BJ (cell line): ENCODE results near the gene TNFRSF8. TPM values are rescaled to one million over a fixed set of nuclear protein-coding genes. Genes with fewer than 3 reads are reported as not detected.

ENCODE experiments used
- CTCF ChIA-PET: fragments of 350-600 bp; formaldehyde crosslinking; extraction: SDS; loops from one replicate; lab custom pipeline; 2021; ENCODE audit warnings: antibody characterized with exemption, inconsistent platforms; lab: Yijun Ruan, JAX
- POLR2A ChIA-PET: fragments of 300-600 bp; sonication (Branson Sonifier 250); formaldehyde crosslinking; extraction: SDS; loops from one replicate; lab custom pipeline; 2021; ENCODE audit warnings: antibody characterized with exemption; lab: Charles Lee
- DNase-seq: peaks from one replicate; pipeline ENCODE4 v3.0.0-alpha.2; 2011; ENCODE audit warnings: low read depth
- H3K27me3 ChIP-seq: 2 replicates; pipeline ENCODE4 v1.6.0; 2011; ENCODE audit warnings: low read length; ENCODE audit not compliant: control insufficient read depth, insufficient read depth
- H3K36me3 ChIP-seq: 2 replicates; pipeline ENCODE4 v1.5.1; 2011; ENCODE audit warnings: low read length; ENCODE audit not compliant: control insufficient read depth, insufficient read depth
- H3K4me3 ChIP-seq: 2 replicates; pipeline ENCODE4 v1.5.1; 2011; ENCODE audit warnings: low read depth, mild to moderate bottlenecking, control low read depth, low read length
- polyA plus RNA-seq: library from polyadenylated mRNA; depleted of rRNA; stranded (reverse); fragments of >200 nt; gene quantifications from 2 replicates; pipeline ENCODE4 v1.2.3, GENCODE V29; 2011
- TF ChIP-seq, protein P1 (sequence below): IDR thresholded peaks from 2 replicates; pipeline ENCODE4 v1.5.1; 2011; ENCODE audit warnings: low read depth, mild to moderate bottlenecking, control low read depth, inconsistent platforms, low read length, moderate library complexity; ENCODE audit not compliant: insufficient read depth

Gene TNFRSF8
- polyA plus RNA-seq, 1 experiment = not detected

GRCh38 chr1:12088607-12089006 lies 25.5 kb downstream of the TNFRSF8 start:
- POLR2A ChIA-PET = no interaction called here
- CTCF ChIA-PET = interaction anchor here (3.6 kb wide), 1 partner anchor 10 kb away, joined by 16 read pairs; no protein-coding TSS in a partner anchor
- Histone ChIP-seq H3K4me3 (no peak overlapping the region), H3K36me3 (no peaks in the 10 kb centered on the region), H3K27me3 (no peaks in the 10 kb centered on the region)
- TF ChIP-seq, protein P1, sequence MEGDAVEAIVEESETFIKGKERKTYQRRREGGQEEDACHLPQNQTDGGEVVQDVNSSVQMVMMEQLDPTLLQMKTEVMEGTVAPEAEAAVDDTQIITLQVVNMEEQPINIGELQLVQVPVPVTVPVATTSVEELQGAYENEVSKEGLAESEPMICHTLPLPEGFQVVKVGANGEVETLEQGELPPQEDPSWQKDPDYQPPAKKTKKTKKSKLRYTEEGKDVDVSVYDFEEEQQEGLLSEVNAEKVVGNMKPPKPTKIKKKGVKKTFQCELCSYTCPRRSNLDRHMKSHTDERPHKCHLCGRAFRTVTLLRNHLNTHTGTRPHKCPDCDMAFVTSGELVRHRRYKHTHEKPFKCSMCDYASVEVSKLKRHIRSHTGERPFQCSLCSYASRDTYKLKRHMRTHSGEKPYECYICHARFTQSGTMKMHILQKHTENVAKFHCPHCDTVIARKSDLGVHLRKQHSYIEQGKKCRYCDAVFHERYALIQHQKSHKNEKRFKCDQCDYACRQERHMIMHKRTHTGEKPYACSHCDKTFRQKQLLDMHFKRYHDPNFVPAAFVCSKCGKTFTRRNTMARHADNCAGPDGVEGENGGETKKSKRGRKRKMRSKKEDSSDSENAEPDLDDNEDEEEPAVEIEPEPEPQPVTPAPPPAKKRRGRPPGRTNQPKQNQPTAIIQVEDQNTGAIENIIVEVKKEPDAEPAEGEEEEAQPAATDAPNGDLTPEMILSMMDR = no peak
- no peak for DNase-seq

DNA sequence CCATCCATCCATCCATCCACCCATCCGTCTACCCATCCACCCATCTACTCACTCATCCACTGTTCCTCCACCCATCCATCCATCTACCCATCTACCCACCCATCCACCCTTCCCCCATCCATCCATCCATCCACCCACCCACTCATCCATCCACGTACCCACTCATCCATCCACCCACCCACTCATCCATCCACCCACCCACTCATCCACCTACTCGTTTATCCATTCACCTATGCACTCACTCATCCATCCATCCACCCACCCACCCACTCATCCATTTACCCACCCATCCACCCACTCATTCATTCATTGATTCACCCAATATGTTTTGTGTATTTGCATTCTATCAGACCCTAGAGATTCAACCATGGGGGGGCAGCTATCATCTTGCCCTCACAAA lies 27.2 kb downstream of the TNFRSF8 start:
- no peaks in the 10 kb centered on the region for H3K36me3 ChIP-seq
- no peak overlapping the region for H3K4me3 ChIP-seq
- CTCF ChIA-PET = interaction anchor here (1.3 to 3.6 kb wide), 2 partner anchors 9 to 12 kb away, joined by 3 to 16 read pairs; no protein-coding TSS in a partner anchor
- no peaks in the 10 kb centered on the region for H3K27me3 ChIP-seq
- TF ChIP-seq, protein P1 = no peak
- no peak for DNase-seq
- POLR2A ChIA-PET = no interaction called here

DNA sequence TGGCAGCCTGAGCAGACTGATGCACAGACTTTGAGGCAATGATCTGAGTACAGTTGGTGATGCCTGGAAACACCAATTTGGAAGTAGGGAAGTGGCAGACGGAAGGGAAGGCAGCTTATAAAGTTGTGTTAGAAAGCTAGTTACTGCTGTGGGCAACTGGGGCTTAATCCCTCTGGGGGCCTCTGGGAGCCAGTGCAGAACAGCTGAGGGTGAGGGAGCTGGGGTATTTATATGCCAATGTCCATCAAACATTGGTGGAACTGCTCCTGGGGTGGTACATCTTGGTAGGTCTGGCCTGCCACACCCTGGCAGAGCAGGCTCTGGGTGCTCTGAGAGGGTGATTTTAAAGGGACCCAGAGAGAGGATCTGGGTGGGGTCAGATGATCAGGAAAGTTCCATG lies 28.1 kb downstream of the TNFRSF8 start:
- POLR2A ChIA-PET = no interaction called here
- TF ChIP-seq, protein P1 = no peak
- Histone ChIP-seq H3K27me3 (no peaks in the 10 kb centered on the region), H3K4me3 (no peak overlapping the region), H3K36me3 (no peaks in the 10 kb centered on the region)
- no peak for DNase-seq
- CTCF ChIA-PET = interaction anchor here (1.2 to 3.6 kb wide), 3 partner anchors 8 to 12 kb away, joined by 3 to 16 read pairs (median 4); no protein-coding TSS in a partner anchor

DNA sequence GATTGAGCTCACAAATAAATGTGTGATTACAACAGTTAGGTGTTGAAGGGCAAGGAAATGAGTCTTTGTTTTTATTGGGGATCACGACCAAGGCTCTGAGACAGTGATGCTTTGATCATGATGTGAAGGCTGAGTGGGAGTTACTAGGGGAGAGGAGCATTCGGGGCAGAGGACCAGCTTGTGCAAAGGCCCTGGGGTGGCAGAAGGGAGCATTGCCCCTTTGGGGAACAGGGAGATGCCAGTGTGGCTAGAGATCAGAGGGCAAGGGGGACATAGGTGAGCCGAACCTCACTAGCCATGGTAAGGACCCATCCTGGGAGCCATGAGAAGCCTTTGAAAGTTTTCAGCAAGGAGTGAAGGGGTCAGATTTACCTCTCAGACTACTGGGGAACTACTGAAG lies 31.1 kb downstream of the TNFRSF8 start:
- H3K27me3 ChIP-seq = no peaks in the 10 kb centered on the region
- ChIA-PET CTCF (interaction anchor here (0.8 to 1.8 kb wide), 4 partner anchors 9 to 26 kb away, joined by 3 to 4 read pairs (median 3); no protein-coding TSS in a partner anchor), POLR2A (no interaction called here)
- no peaks in the 10 kb centered on the region for H3K36me3 ChIP-seq
- TF ChIP-seq, protein P1 = no peak
- no peak for DNase-seq
- no peak overlapping the region for H3K4me3 ChIP-seq

GRCh38 chr1:12095452-12096263 lies 32.6 kb downstream of the TNFRSF8 start:
- ChIA-PET CTCF (interaction anchor here (0.8 to 1.8 kb wide), 4 partner anchors 11 to 24 kb away, joined by 3 to 4 read pairs (median 3); no protein-coding TSS in a partner anchor), POLR2A (no interaction called here)
- no peaks in the 10 kb centered on the region for H3K27me3 ChIP-seq
- H3K4me3 ChIP-seq = no peak overlapping the region
- TF ChIP-seq, protein P1 = no peak
- no peaks in the 10 kb centered on the region for H3K36me3 ChIP-seq
- DNase-seq = no peak
